ENCODE measurements around the gene ANAPC1.
"Not testable (repeated sequence)": the region's sequence is repeated elsewhere in the genome, so short reads cannot be mapped to it uniquely, and the experiment has no call there.

Gene ANAPC1

DNA sequence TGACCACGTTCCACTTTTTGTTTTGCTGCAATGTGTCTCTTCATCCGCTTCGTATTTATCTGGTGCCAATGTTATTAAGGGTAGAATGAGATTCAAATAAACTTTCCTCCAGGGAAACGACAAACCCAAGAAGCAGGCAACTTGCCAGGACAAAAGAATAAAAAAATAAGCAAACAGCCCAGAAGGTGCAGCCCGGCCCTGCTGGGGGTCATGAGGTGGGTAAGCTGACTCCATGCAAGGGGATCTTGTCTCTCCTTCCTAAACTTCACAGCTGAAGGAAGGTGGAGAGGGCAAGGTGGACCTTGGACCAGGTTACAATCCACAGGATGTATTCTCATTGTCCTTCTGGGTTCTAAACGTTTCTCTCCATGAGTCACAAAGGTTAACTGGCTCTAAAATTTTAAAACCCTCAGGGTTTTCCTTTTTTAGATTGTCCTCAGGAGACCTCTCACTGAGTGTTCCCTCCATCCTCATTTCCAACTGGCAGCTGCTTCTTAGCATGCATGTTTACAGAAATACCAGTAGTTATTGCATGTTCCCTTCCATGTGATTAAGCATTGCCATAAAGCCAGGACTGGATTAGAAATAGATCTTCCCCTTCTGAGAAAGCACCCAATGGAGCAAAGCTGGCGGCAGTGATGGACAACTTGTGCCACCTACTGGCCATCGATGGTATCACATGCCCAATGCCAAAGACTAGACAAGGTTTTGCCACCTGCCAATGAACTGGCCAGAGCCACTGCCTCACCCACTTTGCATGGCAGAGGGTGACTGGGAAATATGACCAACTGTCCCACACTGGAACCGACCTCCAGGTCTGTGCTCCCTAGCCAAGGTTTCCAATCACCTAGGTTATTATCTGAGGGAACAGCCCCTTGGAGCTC lies 147.9 kb downstream of the ANAPC1 start:
- DNase-seq (ENCODE audit: low read depth in 3 of 3) = not testable (repeated sequence)

- DNase-seq (ENCODE audit: low read depth in 3 of 3) = not testable (repeated sequence)
Observed at GRCh38 chr2:111735420-111735819, 148.6 kb downstream of the ANAPC1 start.

DNA sequence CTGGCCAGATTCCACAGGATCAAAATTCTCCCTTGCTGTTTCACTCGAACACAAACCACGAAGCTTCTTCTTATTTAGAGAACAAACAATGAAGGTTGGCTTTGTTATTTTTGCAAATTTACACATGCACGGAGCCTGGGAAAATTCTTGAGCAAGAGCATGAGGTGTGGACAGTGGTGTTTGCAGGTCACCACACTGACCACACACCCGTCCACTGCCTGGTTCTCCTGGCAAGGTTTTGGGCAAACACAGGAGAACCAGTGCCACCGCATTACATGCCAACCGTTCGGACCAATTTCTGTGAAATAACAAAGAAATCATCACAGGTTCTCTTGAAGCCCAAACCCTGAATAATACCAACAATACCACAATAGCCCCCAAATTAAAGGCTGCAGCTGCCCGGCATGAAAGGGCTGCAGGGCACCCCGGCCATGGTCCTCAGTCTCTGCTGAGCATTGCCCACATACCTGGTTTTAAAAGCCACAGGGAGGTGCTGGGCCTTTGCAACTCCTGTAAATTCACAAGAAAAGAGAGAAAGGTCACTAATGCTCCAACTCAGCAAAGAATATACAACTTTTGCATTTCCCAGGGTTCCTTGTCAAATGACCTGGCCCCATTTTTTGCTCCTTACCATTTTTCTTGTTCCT lies 154.1 kb downstream of the ANAPC1 start:
- not testable (repeated sequence) for DNase-seq (ENCODE audit: low read depth in 3 of 3)

- peak in 2 of 3 experiments; percentile 31 to 57 for DNase-seq (ENCODE audit: low read depth in 3 of 3)
Observed at GRCh38 chr2:111727611-111728110, 156.3 kb downstream of the ANAPC1 start.

GRCh38 chr2:111725742-111726141 lies 158.3 kb downstream of the ANAPC1 start:
- DNase-seq (ENCODE audit: low read depth in 3 of 3) = peak in 1 of 3 experiments; percentile 23

GRCh38 chr2:111719610-111720009 lies 164.4 kb downstream of the ANAPC1 start:
- not testable (repeated sequence) for DNase-seq (ENCODE audit: low read depth in 3 of 3)
